Transverse colon (tissue), 4 donors: ENCODE data around the gene KMT2C.
A peak's percentile ranks its signal among the peaks of the same experiment; 100 is the strongest.

Source experiments
- POLR2A ChIP-seq: fragments of 450-650 bp; IDR thresholded peaks from one replicate; pipeline ENCODE4 v1.6.1; 2016; ENCODE audit warnings: antibody characterized with exemption, mild to moderate bottlenecking, moderate library complexity
- POLR2AphosphoS5 ChIP-seq, 3 donors: sonication (generic); formaldehyde crosslinking; IDR thresholded peaks; one replicate each; pipeline ENCODE4 v1.6.1; 2016; ENCODE audit warnings: antibody characterized with exemption in 3 of 3
- TF ChIP-seq, protein P1 (sequence below), 5 experiments: fragments of 200-600 bp in 3 of 5; fragments of 450-650 bp in 2 of 5; sonication (generic) in 3 of 5; IDR thresholded peaks; 1 replicate in 2 of 5; 2 replicates in 3 of 5; pipeline ENCODE4 v1.5.1; 2016 to 2017; ENCODE audit warnings: antibody characterized with exemption in 5 of 5, inconsistent platforms in 3 of 5, mild to moderate bottlenecking in 2 of 5, moderate library complexity in 1 of 5

DNA sequence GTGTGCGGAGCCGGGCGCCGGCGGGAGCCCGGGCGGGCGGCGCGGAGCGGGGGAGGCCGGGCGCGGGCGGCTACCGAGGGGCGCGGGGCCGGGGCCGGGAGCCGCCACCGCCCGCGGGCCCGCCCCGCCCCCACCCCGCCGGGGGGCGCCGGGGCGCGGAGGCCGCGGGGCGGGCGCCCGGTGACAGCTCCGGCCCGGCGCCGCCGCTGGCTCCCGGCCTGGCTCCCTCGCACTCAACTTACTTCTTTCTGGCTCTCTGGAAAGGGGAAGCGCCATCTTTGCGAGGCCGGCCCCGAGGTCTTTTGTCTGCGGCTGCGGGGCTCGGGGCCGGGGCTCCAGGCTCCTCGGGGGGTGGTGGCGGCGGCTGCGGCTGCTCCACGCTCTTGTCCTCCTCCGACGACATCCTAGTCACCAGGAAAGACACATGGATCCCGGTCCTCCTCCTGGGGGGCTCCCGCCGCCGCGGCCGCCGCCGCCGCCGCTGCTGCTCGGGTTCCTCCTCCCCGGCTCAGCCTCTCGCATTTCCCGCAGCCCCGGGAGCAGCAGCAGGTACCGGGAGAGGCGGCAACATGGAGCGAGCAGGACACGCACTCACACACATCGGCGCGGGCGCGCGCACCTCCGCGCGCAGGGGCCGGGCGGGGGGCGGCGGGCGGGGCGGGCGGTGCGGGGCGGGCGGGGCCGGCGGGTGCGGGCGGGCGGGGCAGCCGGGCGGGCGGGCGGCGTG, at the start of gene KMT2C:
- TF ChIP-seq POLR2AphosphoS5 (IDR thresholded peaks at IDR 0.05) (peak; percentile 82 to 85 (median 84)), POLR2A (peak; percentile 75)
- TF ChIP-seq, protein P1, sequence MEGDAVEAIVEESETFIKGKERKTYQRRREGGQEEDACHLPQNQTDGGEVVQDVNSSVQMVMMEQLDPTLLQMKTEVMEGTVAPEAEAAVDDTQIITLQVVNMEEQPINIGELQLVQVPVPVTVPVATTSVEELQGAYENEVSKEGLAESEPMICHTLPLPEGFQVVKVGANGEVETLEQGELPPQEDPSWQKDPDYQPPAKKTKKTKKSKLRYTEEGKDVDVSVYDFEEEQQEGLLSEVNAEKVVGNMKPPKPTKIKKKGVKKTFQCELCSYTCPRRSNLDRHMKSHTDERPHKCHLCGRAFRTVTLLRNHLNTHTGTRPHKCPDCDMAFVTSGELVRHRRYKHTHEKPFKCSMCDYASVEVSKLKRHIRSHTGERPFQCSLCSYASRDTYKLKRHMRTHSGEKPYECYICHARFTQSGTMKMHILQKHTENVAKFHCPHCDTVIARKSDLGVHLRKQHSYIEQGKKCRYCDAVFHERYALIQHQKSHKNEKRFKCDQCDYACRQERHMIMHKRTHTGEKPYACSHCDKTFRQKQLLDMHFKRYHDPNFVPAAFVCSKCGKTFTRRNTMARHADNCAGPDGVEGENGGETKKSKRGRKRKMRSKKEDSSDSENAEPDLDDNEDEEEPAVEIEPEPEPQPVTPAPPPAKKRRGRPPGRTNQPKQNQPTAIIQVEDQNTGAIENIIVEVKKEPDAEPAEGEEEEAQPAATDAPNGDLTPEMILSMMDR (IDR thresholded peaks at IDR 0.05): no peak
